Ishikawa (cell line): ENCODE results near the gene ZCWPW1.

Experiments
- CEBPB ChIP-seq: IDR thresholded peaks from 2 replicates; pipeline ENCODE4 v1.6.1; 2012
- CREB1 ChIP-seq: IDR thresholded peaks from 2 replicates; pipeline ENCODE4 v1.6.1; 2012; ENCODE audit warnings: low read depth
- EGR1 ChIP-seq: IDR thresholded peaks from 2 replicates; pipeline ENCODE4 v1.6.1; 2012
- EP300 ChIP-seq: IDR thresholded peaks from 2 replicates; pipeline ENCODE4 v1.6.1; 2012; ENCODE audit warnings: borderline replicate concordance
- FOXM1 ChIP-seq: IDR thresholded peaks from 2 replicates; pipeline ENCODE4 v1.6.1; 2012; ENCODE audit warnings: low read depth, borderline replicate concordance
- MAX ChIP-seq: IDR thresholded peaks from 2 replicates; pipeline ENCODE4 v1.6.1; 2012
- NFIC ChIP-seq: IDR thresholded peaks from 2 replicates; pipeline ENCODE4 v1.6.1; 2012
- RAD21 ChIP-seq: IDR thresholded peaks from 2 replicates; pipeline ENCODE4 v1.6.1; 2012; ENCODE audit warnings: low read depth
- REST ChIP-seq: IDR thresholded peaks from 2 replicates; pipeline ENCODE4 v1.6.1; 2012; ENCODE audit warnings: low read depth, mild to moderate bottlenecking
- TAF1 ChIP-seq: IDR thresholded peaks from 2 replicates; pipeline ENCODE4 v1.6.1; 2012; ENCODE audit warnings: low read depth, mild to moderate bottlenecking
- TCF12 ChIP-seq: IDR thresholded peaks from 2 replicates; pipeline ENCODE4 v1.6.1; 2012; ENCODE audit warnings: low read depth
- USF1 ChIP-seq: IDR thresholded peaks from 2 replicates; pipeline ENCODE4 v1.6.1; 2012
- YY1 ChIP-seq: IDR thresholded peaks from 2 replicates; pipeline ENCODE4 v1.6.1; 2012; ENCODE audit warnings: low read depth

- TF ChIP-seq FOXM1 = no peak
- no peak for TF ChIP-seq REST
- no peak for TF ChIP-seq TCF12
- no peak for TF ChIP-seq YY1
- no peak for TF ChIP-seq TAF1
- no peak for TF ChIP-seq MAX
- TF ChIP-seq RAD21 = no peak
- TF ChIP-seq EP300 = no peak
- TF ChIP-seq USF1 = no peak
- TF ChIP-seq CEBPB = no peak
- TF ChIP-seq EGR1 = no peak
- TF ChIP-seq NFIC = no peak
- no peak for TF ChIP-seq CREB1
Observed at GRCh38 chr7:100467638-100468373, 39.3 kb upstream of the ZCWPW1 start.
